ENCODE data around the gene INAVA. TPM values are rescaled to one million over a fixed set of nuclear protein-coding genes. Genes with fewer than 3 reads are reported as not detected.

INAVA gene
- total and polyA plus RNA-seq, 2 donors from 2014 or later: 22.1 to 48.8 TPM

DNA sequence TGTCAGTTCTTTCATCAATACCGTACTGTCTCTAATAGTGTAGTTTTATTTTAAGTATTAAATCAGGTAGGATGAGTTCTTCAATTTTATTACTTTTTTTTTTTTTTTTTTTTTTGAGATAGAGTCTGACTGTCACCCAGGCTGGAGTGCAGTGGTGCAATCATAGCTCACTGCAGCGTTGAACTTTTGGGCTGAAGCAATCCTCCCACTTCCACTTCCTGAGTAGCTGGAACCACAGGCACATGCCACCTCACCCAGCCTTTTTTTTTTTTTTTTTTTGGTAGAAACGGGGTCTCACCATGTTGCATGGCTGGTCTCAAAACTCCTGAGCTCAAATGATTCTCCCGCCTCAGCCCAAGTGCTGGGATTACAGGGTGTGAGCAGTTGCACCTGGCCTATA is 44.3 kb downstream of the INAVA start:
- FAIRE-seq: no peak
- Histone ChIP-seq H3K27ac (ENCODE audit: low read depth in 2 of 2, low read length in 2 of 2) (no peak overlapping the region), H3K4me3 (ENCODE audit: low read length in 3 of 3) (no peak overlapping the region), H3K36me3 (ENCODE audit: control insufficient read depth in 2 of 3, insufficient read depth in 3 of 3, low read length in 3 of 3) (no peaks in the 10 kb centered on the region), H3K4me1 (ENCODE audit: control insufficient read depth in 2 of 3, insufficient read depth in 2 of 3, low read depth in 1 of 3, low read length in 3 of 3) (no peaks in the 10 kb centered on the region), H3K9me3 (ENCODE audit: control insufficient read depth in 2 of 3, insufficient read depth in 1 of 3, low read length in 3 of 3) (peaks cover 0 to 3% (median 0%) of the 10 kb centered on the region in 3 donors), H3K27me3 (ENCODE audit: control insufficient read depth, insufficient read depth, low read length) (no peaks in the 10 kb centered on the region), H3K9ac (ENCODE audit: low read length in 3 of 3) (no peak overlapping the region)
- DNase-seq: no peak
- intact Hi-C loops (cut with DNase I): no loop called here
- TF ChIP-seq, protein P1, sequence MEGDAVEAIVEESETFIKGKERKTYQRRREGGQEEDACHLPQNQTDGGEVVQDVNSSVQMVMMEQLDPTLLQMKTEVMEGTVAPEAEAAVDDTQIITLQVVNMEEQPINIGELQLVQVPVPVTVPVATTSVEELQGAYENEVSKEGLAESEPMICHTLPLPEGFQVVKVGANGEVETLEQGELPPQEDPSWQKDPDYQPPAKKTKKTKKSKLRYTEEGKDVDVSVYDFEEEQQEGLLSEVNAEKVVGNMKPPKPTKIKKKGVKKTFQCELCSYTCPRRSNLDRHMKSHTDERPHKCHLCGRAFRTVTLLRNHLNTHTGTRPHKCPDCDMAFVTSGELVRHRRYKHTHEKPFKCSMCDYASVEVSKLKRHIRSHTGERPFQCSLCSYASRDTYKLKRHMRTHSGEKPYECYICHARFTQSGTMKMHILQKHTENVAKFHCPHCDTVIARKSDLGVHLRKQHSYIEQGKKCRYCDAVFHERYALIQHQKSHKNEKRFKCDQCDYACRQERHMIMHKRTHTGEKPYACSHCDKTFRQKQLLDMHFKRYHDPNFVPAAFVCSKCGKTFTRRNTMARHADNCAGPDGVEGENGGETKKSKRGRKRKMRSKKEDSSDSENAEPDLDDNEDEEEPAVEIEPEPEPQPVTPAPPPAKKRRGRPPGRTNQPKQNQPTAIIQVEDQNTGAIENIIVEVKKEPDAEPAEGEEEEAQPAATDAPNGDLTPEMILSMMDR (IDR thresholded peaks at IDR 0.05; ENCODE audit: borderline replicate concordance, extremely low read depth, insufficient read depth): no peak

DNA sequence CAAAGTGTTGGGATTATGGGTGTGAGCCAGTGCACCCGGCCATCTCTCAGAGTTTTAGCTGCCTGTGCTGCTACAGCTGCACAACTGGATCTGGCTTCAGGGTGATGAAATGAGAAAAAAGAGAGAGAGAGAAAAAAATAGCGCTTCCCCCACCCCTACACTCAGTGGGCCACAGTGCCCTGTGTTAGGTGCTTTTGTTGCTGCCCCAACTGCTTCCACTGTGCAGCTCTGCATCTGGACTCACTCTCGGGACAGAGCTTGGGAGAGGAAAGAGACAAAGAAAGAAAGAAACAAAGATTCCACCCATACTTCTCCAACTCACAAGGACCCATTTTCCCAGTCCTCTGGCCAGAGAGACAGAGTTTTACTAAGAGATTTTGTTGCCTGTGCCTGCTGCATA is 50.4 kb downstream of the INAVA start:
- FAIRE-seq: no peak
- H3K9ac ChIP-seq (ENCODE audit: low read length in 3 of 3): no peak overlapping the region

DNA sequence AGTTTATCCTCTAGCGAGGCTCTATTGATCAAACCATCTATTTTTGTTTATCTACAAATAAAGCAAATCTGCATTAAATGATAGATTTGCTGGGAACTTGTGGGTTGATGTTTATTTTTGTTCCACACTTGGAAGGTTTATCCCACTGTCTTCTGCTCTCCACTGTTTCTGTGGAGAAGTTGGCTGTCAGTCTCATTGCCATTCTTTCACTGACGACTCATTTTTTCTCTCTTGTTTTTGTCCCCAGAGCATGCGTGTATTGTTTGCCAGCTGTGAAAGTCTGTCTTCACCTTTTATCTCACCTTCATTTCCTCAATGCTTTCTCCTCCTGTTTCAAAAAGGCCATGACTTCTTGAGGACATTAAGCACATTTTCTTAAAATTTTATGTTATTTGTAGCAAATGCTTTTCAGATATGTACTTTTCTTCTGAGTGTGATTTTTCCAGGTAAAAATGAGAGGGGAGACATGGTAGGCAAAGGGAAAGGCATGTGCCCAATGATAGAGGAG is 52.4 kb downstream of the INAVA start:
- DNase-seq: no peak
- Histone ChIP-seq H3K36me3 (ENCODE audit: control insufficient read depth in 2 of 3, insufficient read depth in 3 of 3, low read length in 3 of 3) (no peaks in the 10 kb centered on the region), H3K27me3 (ENCODE audit: control insufficient read depth, insufficient read depth, low read length) (no peaks in the 10 kb centered on the region), H3K9me3 (ENCODE audit: control insufficient read depth in 2 of 3, insufficient read depth in 1 of 3, low read length in 3 of 3) (no peaks in the 10 kb centered on the region), H3K4me3 (ENCODE audit: low read length in 3 of 3) (no peak overlapping the region), H3K27ac (ENCODE audit: low read depth in 2 of 2, low read length in 2 of 2) (no peak overlapping the region), H3K9ac (ENCODE audit: low read length in 3 of 3) (no peak overlapping the region), H3K4me1 (ENCODE audit: control insufficient read depth in 2 of 3, insufficient read depth in 2 of 3, low read depth in 1 of 3, low read length in 3 of 3) (no peaks in the 10 kb centered on the region)
- intact Hi-C loops (cut with DNase I): no loop called here
- FAIRE-seq: no peak
- TF ChIP-seq, protein P1 (IDR thresholded peaks at IDR 0.05; ENCODE audit: borderline replicate concordance, extremely low read depth, insufficient read depth): no peak

More for the DNA sequence above, 50.4 kb downstream of the INAVA start:
- intact Hi-C loops (cut with DNase I): no loop called here
- no peak for DNase-seq
- no peaks in the 10 kb centered on the region for H3K27me3 ChIP-seq (ENCODE audit: control insufficient read depth, insufficient read depth, low read length)
- H3K4me1 ChIP-seq (ENCODE audit: control insufficient read depth in 2 of 3, insufficient read depth in 2 of 3, low read depth in 1 of 3, low read length in 3 of 3): no peaks in the 10 kb centered on the region
- H3K4me3 ChIP-seq (ENCODE audit: low read length in 3 of 3): no peak overlapping the region
- no peaks in the 10 kb centered on the region for H3K36me3 ChIP-seq (ENCODE audit: control insufficient read depth in 2 of 3, insufficient read depth in 3 of 3, low read length in 3 of 3)
- TF ChIP-seq, protein P1 (IDR thresholded peaks at IDR 0.05; ENCODE audit: borderline replicate concordance, extremely low read depth, insufficient read depth): no peak
- no peak overlapping the region for H3K27ac ChIP-seq (ENCODE audit: low read depth in 2 of 2, low read length in 2 of 2)
- peaks cover 0 to 3% (median 0%) of the 10 kb centered on the region in 3 donors for H3K9me3 ChIP-seq (ENCODE audit: control insufficient read depth in 2 of 3, insufficient read depth in 1 of 3, low read length in 3 of 3)

DNA sequence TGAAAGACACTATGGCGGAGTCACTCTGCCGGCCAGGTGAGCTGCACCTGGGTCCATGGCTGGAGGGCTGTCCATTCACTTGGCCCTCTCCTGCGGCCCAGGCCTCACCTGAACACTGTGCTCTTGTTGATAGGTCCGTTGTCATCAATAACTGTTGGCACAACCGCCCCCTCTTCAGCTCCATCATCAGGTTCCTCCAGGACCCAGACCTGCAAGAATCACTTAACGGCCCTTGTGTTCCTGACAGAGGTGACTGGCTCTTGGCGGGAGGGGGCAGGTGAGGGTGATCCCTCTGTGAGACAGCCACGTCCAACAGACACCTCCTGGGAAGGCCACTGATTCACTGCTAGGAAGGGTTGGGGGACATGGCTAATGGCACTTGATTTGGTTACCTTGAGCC is 54.9 kb downstream of the INAVA start:
- TF ChIP-seq, protein P1 (IDR thresholded peaks at IDR 0.05; ENCODE audit: borderline replicate concordance, extremely low read depth, insufficient read depth): no peak
- no peak overlapping the region for H3K4me3 ChIP-seq (ENCODE audit: low read length in 3 of 3)
- no peak overlapping the region for H3K9ac ChIP-seq (ENCODE audit: low read length in 3 of 3)
- FAIRE-seq: no peak
- DNase-seq: no peak
- no peaks in the 10 kb centered on the region for H3K9me3 ChIP-seq (ENCODE audit: control insufficient read depth in 2 of 3, insufficient read depth in 1 of 3, low read length in 3 of 3)
- H3K27me3 ChIP-seq (ENCODE audit: control insufficient read depth, insufficient read depth, low read length): no peaks in the 10 kb centered on the region
- H3K36me3 ChIP-seq (ENCODE audit: control insufficient read depth in 2 of 3, insufficient read depth in 3 of 3, low read length in 3 of 3): no peaks in the 10 kb centered on the region
- H3K4me1 ChIP-seq (ENCODE audit: control insufficient read depth in 2 of 3, insufficient read depth in 2 of 3, low read depth in 1 of 3, low read length in 3 of 3): no peaks in the 10 kb centered on the region
- H3K27ac ChIP-seq (ENCODE audit: low read depth in 2 of 2, low read length in 2 of 2): no peak overlapping the region
- intact Hi-C loops (cut with DNase I): no loop called here

All from kidney (tissue), 14 donors.